K562 (cell line): ENCODE data around the gene MRPL28. TPM values are rescaled to one million over a fixed set of nuclear protein-coding genes. Genes with fewer than 3 reads are reported as not detected.

ENCODE experiments used
- ASH1L ChIP-seq: fragments of 450-650 bp; IDR thresholded peaks from 2 replicates; pipeline ENCODE4 v1.6.1; 2018; ENCODE audit warnings: borderline replicate concordance, mild to moderate bottlenecking, low read depth; ENCODE audit not compliant: partially characterized antibody
- BRF1 ChIP-seq: IDR thresholded peaks from 3 replicates; pipeline ENCODE4 v1.6.1; 2011; ENCODE audit warnings: borderline replicate concordance, mild to moderate bottlenecking; ENCODE audit not compliant: insufficient read length; ENCODE audit errors: extremely low read depth
- CREB3L1 ChIP-seq: fragments of 450-650 bp; IDR thresholded peaks from 2 replicates; pipeline ENCODE4 v1.6.1; 2014; ENCODE audit warnings: low read depth, mild to moderate bottlenecking, moderate library complexity, borderline replicate concordance
- E2F6 ChIP-seq, 2 experiments: IDR thresholded peaks; 2 replicates each; pipeline ENCODE4 v1.6.1; 2011; ENCODE audit warnings: borderline replicate concordance in 1 of 2, control low read depth in 1 of 2, low read depth in 1 of 2, low read length in 1 of 2, mild to moderate bottlenecking in 1 of 2, mixed read lengths in 1 of 2, moderate library complexity in 1 of 2; ENCODE audit not compliant: insufficient read depth in 1 of 2, insufficient read length in 1 of 2, poor library complexity in 1 of 2, severe bottlenecking in 1 of 2; ENCODE audit errors: extremely low read depth in 1 of 2
- ILF3 ChIP-seq: fragments of 450-650 bp; IDR thresholded peaks from 2 replicates; pipeline ENCODE4 v1.6.1; 2018; ENCODE audit warnings: antibody characterized with exemption, mild to moderate bottlenecking, moderate library complexity, borderline replicate concordance
- KDM5B ChIP-seq: fragments of 200-600 bp; sonication (generic); IDR thresholded peaks from 2 replicates; pipeline ENCODE4 v1.6.1; 2012; ENCODE audit warnings: low read depth, mild to moderate bottlenecking, moderate library complexity, low read length, control low read depth, inconsistent platforms; ENCODE audit not compliant: insufficient replicate concordance
- POLR2AphosphoS2 ChIP-seq: IDR thresholded peaks from 2 replicates; pipeline ENCODE4 v1.6.1; 2012; ENCODE audit warnings: low read length, improper control_type of control experiment
- SP2 ChIP-seq: IDR thresholded peaks from 2 replicates; pipeline ENCODE4 v1.6.1; 2011; ENCODE audit warnings: mild to moderate bottlenecking, low read depth, low read length, moderate library complexity; ENCODE audit not compliant: poor library complexity, severe bottlenecking; ENCODE audit errors: extremely low read depth
- UBTF ChIP-seq, 2 experiments: IDR thresholded peaks; 2 replicates each; pipeline ENCODE4 v1.6.1; 2012; ENCODE audit warnings: improper control_type of control experiment in 2 of 2, low read depth in 2 of 2, low read length in 2 of 2, borderline replicate concordance in 1 of 2
- ZBTB11 ChIP-seq, 3 experiments: fragments of 200-800 bp in 1 of 3; fragments of 250-450 bp in 1 of 3; fragments of 450-650 bp in 1 of 3; sonication (Bioruptor Pico) in 1 of 3; sonication (Bioruptor generic) in 1 of 3; formaldehyde crosslinking in 1 of 3; IDR thresholded peaks; 2 replicates each; pipeline versions ENCODE4 v1.6.1 to v1.8.0; 2016 to 2022; ENCODE audit warnings: mild to moderate bottlenecking in 2 of 3, missing genetic modification characterization in 2 of 3, missing compliant biosample characterization in 1 of 3, moderate library complexity in 1 of 3
- ZBTB43 ChIP-seq: sonication (generic); formaldehyde crosslinking; IDR thresholded peaks from 2 replicates; pipeline ENCODE4 v1.8.0; 2023; ENCODE audit warnings: mild to moderate bottlenecking, missing genetic modification reagents
- ZFP30 ChIP-seq: fragments of 250-450 bp; sonication (Bioruptor Pico); IDR thresholded peaks from 2 replicates; pipeline ENCODE4 v1.8.0; 2022; ENCODE audit warnings: moderate library complexity, mild to moderate bottlenecking, inconsistent platforms, borderline replicate concordance
- ZFX ChIP-seq: sonication (generic); formaldehyde crosslinking; IDR thresholded peaks from 2 replicates; pipeline ENCODE4 v1.8.0; 2022; ENCODE audit warnings: mild to moderate bottlenecking, missing genetic modification reagents, moderate library complexity
- ZNF165 ChIP-seq: fragments of 250-450 bp; sonication (Bioruptor Pico); IDR thresholded peaks from 2 replicates; pipeline ENCODE4 v1.4.0; 2020; ENCODE audit warnings: borderline replicate concordance
- ZNF561 ChIP-seq: fragments of 450-650 bp; formaldehyde crosslinking; conservative IDR thresholded peaks from 2 replicates; pipeline ENCODE4 v1.4.0; 2020; ENCODE audit warnings: mild to moderate bottlenecking, moderate library complexity
- polyA plus RNA-seq, 8 experiments: library from polyadenylated mRNA; depleted of rRNA in 4 of 8; stranded (reverse) in 5 of 8; unstranded in 3 of 8; fragments of >200 nt; fragmentation: Nextera tagmentation in 2 of 8; fragmentation: Illumina TruSeq in 1 of 8; extraction: Ambion mirVana in 2 of 8; extraction: Trizol in 1 of 8; gene quantifications; 2 replicates each; pipeline versions ENCODE4 v1.2.1 to v1.2.3, GENCODE V29; 2011 to 2014; ENCODE audit warnings: inconsistent platforms in 1 of 8, missing spikeins in 1 of 8
- total RNA-seq, 7 experiments: library from RNA; depleted of rRNA in 6 of 7; stranded (reverse); fragments of >200 nt in 6 of 7; fragmentation: Illumina TruSeq in 2 of 7; extraction: Trizol in 2 of 7; gene quantifications; 2 replicates each; pipeline versions ENCODE4 v1.2.1 to v1.2.3, GENCODE V29; 2011 to 2021; ENCODE audit warnings: low replicate concordance in 1 of 7

MRPL28 gene
- total and polyA plus RNA-seq, 9 of the 15 experiments (the other 6 are each of a cell fraction or from before 2014, with no cell fraction given), result 2.5 to 323 (median 175) TPM

- TF ChIP-seq E2F6 (IDR thresholded peaks at IDR 0.05; ENCODE audit: borderline replicate concordance in 1 of 2, extremely low read depth in 1 of 2, insufficient read depth in 1 of 2, insufficient read length in 1 of 2, low read depth in 1 of 2, low read length in 1 of 2, poor library complexity in 1 of 2, severe bottlenecking in 1 of 2) (peak; percentile 47 to 67), ASH1L (no peak), ZNF165 (CRISPR knock-in tag) (no peak), ZBTB11 (CRISPR knock-in tag; IDR thresholded peaks at IDR 0.05) (no peak), CREB3L1 (no peak), ILF3 (no peak), SP2 (no peak), ZBTB43 (peak; percentile 8; the same call in 1 of the 2 replicates), ZNF561 (CRISPR knock-in tag) (no peak), KDM5B (no peak), UBTF (IDR thresholded peaks at IDR 0.05; ENCODE audit: borderline replicate concordance in 1 of 2, low read depth in 2 of 2, low read length in 2 of 2) (no peak), ZFP30 (CRISPR knock-in tag) (no peak), BRF1 (no peak), POLR2AphosphoS2 (no peak), ZFX (CRISPR knock-in tag) (0 out of 2 replicates have a peak, but pooled peaks have one; percentile 23)
Measured at GRCh38 chr16:369275-369865, 968 bp downstream of the MRPL28 start (continued).
